ENCODE data around the gene PRKCH.

PRKCH gene

GRCh38 chr14:61325166-61325565, 3.8 kb downstream of the PRKCH start:
- no peak overlapping the region for H3K4me3 ChIP-seq (ENCODE audit: extremely low read depth, insufficient read depth, low read length, poor library complexity, severe bottlenecking)
- no peak overlapping the region for H3K27ac ChIP-seq (ENCODE audit: low read depth, low read length, severe bottlenecking)
- no peaks in the 10 kb centered on the region for H3K4me1 ChIP-seq (ENCODE audit: control insufficient read depth, insufficient read depth, low read length, poor library complexity, severe bottlenecking)
- H3K9me3 ChIP-seq (ENCODE audit: control insufficient read depth, low read length): no peaks in the 10 kb centered on the region
- 100% methylated on average over 1 of the region's 1 CpG; no CpG with 5 or more reads in 1 of the 2 experiments for WGBS, 2 experiments (ENCODE audit: insufficient coverage in 2 of 2)
- no peaks in the 10 kb centered on the region for H3K36me3 ChIP-seq (ENCODE audit: control insufficient read depth, insufficient read depth, low read length)

GRCh38 chr14:61326146-61326545, 4.8 kb downstream of the PRKCH start:
- Histone ChIP-seq H3K36me3 (ENCODE audit: control insufficient read depth, insufficient read depth, low read length) (no peaks in the 10 kb centered on the region), H3K4me1 (ENCODE audit: control insufficient read depth, insufficient read depth, low read length, poor library complexity, severe bottlenecking) (no peaks in the 10 kb centered on the region)
- WGBS, 2 experiments (ENCODE audit: insufficient coverage in 2 of 2): 79 to 94% methylated on average over 1 of the region's 1 CpG

GRCh38 chr14:61326847-61327246, 5.5 kb downstream of the PRKCH start:
- Histone ChIP-seq H3K27ac (ENCODE audit: low read depth, low read length, severe bottlenecking) (no peak overlapping the region), H3K4me1 (ENCODE audit: control insufficient read depth, insufficient read depth, low read length, poor library complexity, severe bottlenecking) (no peaks in the 10 kb centered on the region), H3K9me3 (ENCODE audit: control insufficient read depth, low read length) (no peaks in the 10 kb centered on the region), H3K36me3 (ENCODE audit: control insufficient read depth, insufficient read depth, low read length) (no peaks in the 10 kb centered on the region), H3K4me3 (ENCODE audit: extremely low read depth, insufficient read depth, low read length, poor library complexity, severe bottlenecking) (no peak overlapping the region)
- WGBS, 2 experiments (ENCODE audit: insufficient coverage in 2 of 2): 76 to 77% methylated on average over 3 to 4 of the region's 4 CpGs

More at GRCh38 chr14:61326146-61326545, 4.8 kb downstream of the PRKCH start:
- no peak overlapping the region for H3K4me3 ChIP-seq (ENCODE audit: extremely low read depth, insufficient read depth, low read length, poor library complexity, severe bottlenecking)
- H3K27ac ChIP-seq (ENCODE audit: low read depth, low read length, severe bottlenecking): no peak overlapping the region
- H3K9me3 ChIP-seq (ENCODE audit: control insufficient read depth, low read length): no peaks in the 10 kb centered on the region

DNA sequence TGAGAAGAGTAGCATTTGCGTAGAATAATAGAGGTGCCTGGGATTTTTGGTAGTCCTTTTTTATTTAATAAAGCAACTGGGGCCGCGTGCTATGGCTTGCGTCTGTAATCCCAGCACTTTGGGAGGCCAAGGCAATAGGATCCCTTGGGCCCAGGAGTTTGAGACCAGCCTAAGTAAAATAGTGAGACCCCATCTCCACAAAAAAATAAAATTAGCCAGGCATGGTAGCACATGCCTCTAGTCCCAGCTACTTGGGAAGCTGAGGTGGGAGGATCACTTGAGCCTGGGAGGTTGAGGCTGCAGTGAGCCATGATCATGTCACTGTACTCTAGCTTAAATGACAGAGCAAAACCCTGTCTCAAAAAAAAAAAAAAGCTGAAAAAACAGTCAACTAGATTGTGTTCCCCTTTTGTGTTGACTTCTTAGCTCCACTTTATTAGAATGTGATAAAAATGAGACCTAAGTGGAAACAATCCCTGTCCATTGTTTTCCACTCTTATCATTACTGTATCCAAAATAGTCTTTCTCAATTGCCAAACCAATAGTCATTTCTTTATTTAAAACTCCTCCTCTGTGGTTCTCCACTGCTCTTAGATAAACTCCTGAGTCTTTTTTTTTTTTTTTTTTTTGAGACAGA, 7.4 kb downstream of the PRKCH start:
- WGBS, 2 experiments (ENCODE audit: insufficient coverage in 2 of 2): 100% methylated on average over 4 of the region's 4 CpGs
- Histone ChIP-seq H3K9me3 (ENCODE audit: control insufficient read depth, low read length) (no peaks in the 10 kb centered on the region), H3K36me3 (ENCODE audit: control insufficient read depth, insufficient read depth, low read length) (no peaks in the 10 kb centered on the region), H3K27ac (ENCODE audit: low read depth, low read length, severe bottlenecking) (no peak overlapping the region), H3K4me3 (ENCODE audit: extremely low read depth, insufficient read depth, low read length, poor library complexity, severe bottlenecking) (no peak overlapping the region), H3K4me1 (ENCODE audit: control insufficient read depth, insufficient read depth, low read length, poor library complexity, severe bottlenecking) (no peaks in the 10 kb centered on the region)

DNA sequence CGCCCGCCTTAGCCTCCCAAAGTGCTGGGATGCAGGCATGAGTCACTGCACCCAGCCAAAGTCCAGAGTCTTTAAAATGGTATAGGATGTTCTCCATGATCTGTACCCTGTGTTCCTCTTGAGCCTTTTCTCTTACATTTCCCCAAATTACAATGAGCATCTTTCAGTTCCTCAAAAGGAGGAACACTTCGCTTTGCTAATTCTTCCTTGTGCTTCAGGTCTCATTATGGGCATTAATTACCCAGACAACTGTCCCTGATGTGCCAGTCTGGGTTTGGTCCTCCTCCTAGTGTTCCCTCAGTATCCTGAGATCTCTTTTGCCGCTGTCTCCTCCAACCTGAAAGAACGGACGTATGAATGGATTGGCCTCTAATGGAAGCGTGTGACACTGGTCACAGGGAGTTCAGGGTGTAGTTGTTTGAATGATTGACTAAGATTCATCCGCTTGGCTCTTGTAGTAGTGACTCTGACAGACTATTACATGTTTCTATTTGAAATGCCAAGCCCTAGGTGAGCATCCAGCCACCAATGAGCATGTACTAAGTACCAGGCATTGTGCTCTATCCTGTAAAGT, 8.2 kb downstream of the PRKCH start:
- Histone ChIP-seq H3K4me1 (ENCODE audit: control insufficient read depth, insufficient read depth, low read length, poor library complexity, severe bottlenecking) (peaks cover 4% of the 10 kb centered on the region), H3K36me3 (ENCODE audit: control insufficient read depth, insufficient read depth, low read length) (no peaks in the 10 kb centered on the region), H3K27ac (ENCODE audit: low read depth, low read length, severe bottlenecking) (no peak overlapping the region), H3K4me3 (ENCODE audit: extremely low read depth, insufficient read depth, low read length, poor library complexity, severe bottlenecking) (no peak overlapping the region), H3K9me3 (ENCODE audit: control insufficient read depth, low read length) (no peaks in the 10 kb centered on the region)
- WGBS, 2 experiments (ENCODE audit: insufficient coverage in 2 of 2): 91 to 94% methylated on average over 7 to 8 of the region's 8 CpGs

GRCh38 chr14:61330511-61330910, 9.1 kb downstream of the PRKCH start:
- peaks cover 4% of the 10 kb centered on the region for H3K4me1 ChIP-seq (ENCODE audit: control insufficient read depth, insufficient read depth, low read length, poor library complexity, severe bottlenecking)
- no peaks in the 10 kb centered on the region for H3K9me3 ChIP-seq (ENCODE audit: control insufficient read depth, low read length)
- H3K36me3 ChIP-seq (ENCODE audit: control insufficient read depth, insufficient read depth, low read length): no peaks in the 10 kb centered on the region
- no peak overlapping the region for H3K27ac ChIP-seq (ENCODE audit: low read depth, low read length, severe bottlenecking)
- 100% methylated on average over 1 of the region's 1 CpG for WGBS, 2 experiments (ENCODE audit: insufficient coverage in 2 of 2)
- H3K4me3 ChIP-seq (ENCODE audit: extremely low read depth, insufficient read depth, low read length, poor library complexity, severe bottlenecking): no peak overlapping the region

GRCh38 chr14:61331992-61332657, 10.7 kb downstream of the PRKCH start:
- Histone ChIP-seq H3K36me3 (ENCODE audit: control insufficient read depth, insufficient read depth, low read length) (no peaks in the 10 kb centered on the region), H3K27ac (ENCODE audit: low read depth, low read length, severe bottlenecking) (no peak overlapping the region), H3K4me3 (ENCODE audit: extremely low read depth, insufficient read depth, low read length, poor library complexity, severe bottlenecking) (no peak overlapping the region), H3K4me1 (ENCODE audit: control insufficient read depth, insufficient read depth, low read length, poor library complexity, severe bottlenecking) (peaks cover 6% of the 10 kb centered on the region), H3K9me3 (ENCODE audit: control insufficient read depth, low read length) (no peaks in the 10 kb centered on the region)
- WGBS, 2 experiments (ENCODE audit: insufficient coverage in 2 of 2): 80 to 100% methylated on average over 1 of the region's 4 CpGs

DNA sequence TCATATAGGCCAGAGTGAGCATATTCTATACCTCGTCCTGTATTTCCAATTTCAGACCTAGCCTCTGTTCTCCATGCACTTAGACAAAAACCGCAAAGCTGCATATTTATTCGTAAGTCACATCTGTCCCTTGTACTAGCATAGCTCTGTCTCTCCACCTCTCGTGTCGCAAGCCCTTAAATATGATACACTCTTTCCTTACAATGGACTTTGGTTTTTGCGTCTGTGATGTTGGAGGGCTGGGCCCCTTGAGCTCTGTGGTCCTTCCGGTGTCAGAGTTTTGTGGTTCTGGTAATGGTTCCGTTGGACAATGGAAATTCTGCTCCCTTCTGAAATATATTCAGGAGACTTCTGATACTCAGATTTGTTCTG, 11.3 kb downstream of the PRKCH start:
- Histone ChIP-seq H3K36me3 (ENCODE audit: control insufficient read depth, insufficient read depth, low read length) (no peaks in the 10 kb centered on the region), H3K4me3 (ENCODE audit: extremely low read depth, insufficient read depth, low read length, poor library complexity, severe bottlenecking) (no peak overlapping the region), H3K4me1 (ENCODE audit: control insufficient read depth, insufficient read depth, low read length, poor library complexity, severe bottlenecking) (peaks cover 7% of the 10 kb centered on the region), H3K27ac (ENCODE audit: low read depth, low read length, severe bottlenecking) (no peak overlapping the region), H3K9me3 (ENCODE audit: control insufficient read depth, low read length) (no peaks in the 10 kb centered on the region)
- WGBS, 2 experiments (ENCODE audit: insufficient coverage in 2 of 2): 92 to 95% methylated on average over 7 of the region's 8 CpGs

GRCh38 chr14:61333087-61333486, 11.7 kb downstream of the PRKCH start:
- H3K27ac ChIP-seq (ENCODE audit: low read depth, low read length, severe bottlenecking): no peak overlapping the region
- peaks cover 7% of the 10 kb centered on the region for H3K4me1 ChIP-seq (ENCODE audit: control insufficient read depth, insufficient read depth, low read length, poor library complexity, severe bottlenecking)
- no peaks in the 10 kb centered on the region for H3K9me3 ChIP-seq (ENCODE audit: control insufficient read depth, low read length)
- H3K36me3 ChIP-seq (ENCODE audit: control insufficient read depth, insufficient read depth, low read length): no peaks in the 10 kb centered on the region
- WGBS, 2 experiments (ENCODE audit: insufficient coverage in 2 of 2): 100% methylated on average over 1 of the region's 1 CpG
- H3K4me3 ChIP-seq (ENCODE audit: extremely low read depth, insufficient read depth, low read length, poor library complexity, severe bottlenecking): no peak overlapping the region

DNA sequence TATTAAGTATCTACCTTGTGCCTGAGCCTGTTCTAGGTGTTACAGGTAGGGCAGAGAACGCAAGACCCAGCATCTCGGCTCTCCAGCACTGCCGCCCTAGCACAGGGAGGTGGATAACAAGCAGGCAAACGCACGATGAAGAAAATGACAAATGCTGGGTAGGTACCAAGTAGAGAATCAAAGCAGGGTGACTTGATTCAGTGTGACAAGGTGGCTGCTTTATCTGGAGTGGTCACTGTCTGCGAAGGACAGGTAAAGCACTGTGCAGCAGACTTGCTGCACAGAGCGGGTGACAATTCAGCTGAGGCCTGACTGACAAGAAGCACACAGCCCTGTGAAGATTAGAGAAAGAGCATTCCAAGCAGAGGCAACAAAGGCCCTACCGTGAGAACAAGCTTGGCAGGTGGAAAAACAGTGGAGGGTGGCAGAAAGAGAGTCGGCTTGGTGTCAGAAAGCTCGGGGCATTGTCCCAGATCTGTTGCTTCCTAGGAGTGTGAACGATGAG, 12.9 kb downstream of the PRKCH start:
- WGBS, 2 experiments (ENCODE audit: insufficient coverage in 2 of 2): 94% methylated on average over 10 to 11 of the region's 11 CpGs
- Histone ChIP-seq H3K4me3 (ENCODE audit: extremely low read depth, insufficient read depth, low read length, poor library complexity, severe bottlenecking) (no peak overlapping the region), H3K4me1 (ENCODE audit: control insufficient read depth, insufficient read depth, low read length, poor library complexity, severe bottlenecking) (peaks cover 10% of the 10 kb centered on the region), H3K27ac (ENCODE audit: low read depth, low read length, severe bottlenecking) (no peak overlapping the region), H3K36me3 (ENCODE audit: control insufficient read depth, insufficient read depth, low read length) (no peaks in the 10 kb centered on the region), H3K9me3 (ENCODE audit: control insufficient read depth, low read length) (no peaks in the 10 kb centered on the region)

DNA sequence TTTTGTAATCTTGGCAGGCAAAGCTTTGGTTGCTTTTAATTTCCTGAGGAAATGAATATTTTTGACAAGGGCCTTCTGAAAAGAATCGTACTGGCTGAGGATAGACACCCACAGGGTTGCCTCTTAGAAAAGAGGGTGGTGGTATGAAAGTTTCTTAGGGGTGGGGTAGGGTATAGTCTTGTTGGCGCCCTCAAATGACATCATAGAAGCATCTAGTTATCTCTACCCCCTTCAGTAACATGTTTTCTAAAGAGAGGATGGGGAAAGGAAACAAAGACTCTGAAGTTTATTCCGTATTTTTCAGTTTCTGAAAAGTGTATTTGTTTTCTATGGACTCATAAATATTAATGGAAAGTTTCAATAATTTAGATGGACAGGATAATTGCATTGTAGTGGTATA, 13.7 kb downstream of the PRKCH start:
- WGBS, 2 experiments (ENCODE audit: insufficient coverage in 2 of 2): 100% methylated on average over 1 of the region's 3 CpGs; no CpG with 5 or more reads in 1 of the 2 experiments
- no peak overlapping the region for H3K4me3 ChIP-seq (ENCODE audit: extremely low read depth, insufficient read depth, low read length, poor library complexity, severe bottlenecking)
- H3K9me3 ChIP-seq (ENCODE audit: control insufficient read depth, low read length): no peaks in the 10 kb centered on the region
- no peak overlapping the region for H3K27ac ChIP-seq (ENCODE audit: low read depth, low read length, severe bottlenecking)
- H3K36me3 ChIP-seq (ENCODE audit: control insufficient read depth, insufficient read depth, low read length): no peaks in the 10 kb centered on the region
- peaks cover 10% of the 10 kb centered on the region for H3K4me1 ChIP-seq (ENCODE audit: control insufficient read depth, insufficient read depth, low read length, poor library complexity, severe bottlenecking)

Data from mesodermal cell (in vitro differentiated cells).